GM12865 (cell line): ENCODE data around the gene IL11RA.

Source experiments
- DNase-seq: peaks from one replicate; pipeline ENCODE4 v3.0.0; 2010; ENCODE audit warnings: low read depth
- H3K4me3 ChIP-seq: 2 replicates; pipeline ENCODE4 v1.5.1; 2011; ENCODE audit warnings: mild to moderate bottlenecking, low read depth, low read length, control low read depth
- CTCF ChIP-seq: IDR thresholded peaks from 2 replicates; pipeline ENCODE4 v1.5.1; 2011; ENCODE audit warnings: low read length, control low read depth, low read depth, inconsistent platforms; ENCODE audit not compliant: insufficient read depth; ENCODE audit errors: missing control alignments

IL11RA gene

GRCh38 chr9:34693560-34693959, 41.6 kb downstream of the IL11RA start:
- no peak for TF ChIP-seq CTCF
- no peak overlapping the region for H3K4me3 ChIP-seq
- no peak for DNase-seq

DNA sequence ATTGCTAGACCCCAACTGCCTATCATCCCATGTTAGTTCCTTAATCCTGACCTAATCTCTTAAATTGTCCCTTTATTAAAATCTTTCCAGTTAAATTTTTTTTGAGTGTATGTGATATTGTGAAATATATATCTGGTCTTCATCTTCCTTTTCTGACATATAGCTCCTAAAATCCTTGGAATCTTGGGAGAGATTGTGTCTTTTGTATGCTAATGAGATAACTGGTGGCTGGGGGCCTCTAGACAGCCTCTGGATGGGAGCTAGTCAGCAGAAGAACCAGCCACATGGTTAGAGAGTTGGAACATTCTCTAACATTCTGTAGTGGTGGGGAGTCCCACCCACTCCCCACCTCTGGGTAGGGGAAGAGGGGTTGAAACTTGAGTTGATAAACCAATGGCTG, 42.8 kb downstream of the IL11RA start:
- no peak for TF ChIP-seq CTCF
- DNase-seq = no peak
- H3K4me3 ChIP-seq = no peak overlapping the region

DNA sequence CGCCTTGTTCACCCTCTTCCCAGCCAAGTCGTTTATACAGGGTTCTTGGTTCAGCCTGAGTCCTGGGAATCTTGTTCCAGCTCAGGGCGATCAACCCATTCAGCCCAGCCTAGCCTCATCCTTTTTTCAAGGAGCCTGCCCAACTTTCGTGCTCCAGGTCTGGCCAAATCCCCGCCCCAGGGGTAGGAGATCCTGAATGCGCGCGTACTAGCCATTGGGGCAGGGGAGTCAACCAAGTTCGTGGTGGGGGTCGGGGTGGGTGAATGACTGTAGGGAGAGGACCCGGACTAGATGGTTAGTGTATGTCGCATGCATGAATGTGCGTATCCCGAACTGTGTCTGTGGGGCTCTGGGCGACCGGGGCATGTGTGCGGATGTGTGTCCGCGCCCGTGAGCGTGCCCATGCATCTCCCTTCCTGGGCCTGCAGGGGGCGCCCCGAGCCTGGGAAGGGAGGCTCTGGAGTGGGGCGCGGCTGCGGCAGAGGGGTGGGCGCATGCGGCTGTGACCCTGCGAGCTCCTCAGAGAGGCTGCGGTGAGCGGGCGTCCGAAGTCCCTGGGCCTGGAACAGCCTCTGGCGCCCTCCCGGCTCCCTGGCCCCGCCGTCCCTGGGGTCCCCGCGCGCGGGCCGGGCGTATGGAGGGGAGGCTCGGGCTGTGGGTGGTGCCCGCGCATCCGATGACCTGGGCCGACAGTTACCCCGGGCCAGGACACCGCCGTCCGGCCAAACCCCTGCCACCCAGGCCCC, 49.2 kb downstream of the IL11RA start:
- TF ChIP-seq CTCF = peak; percentile 74
- peak overlapping the region; percentile 21; the same call in 1 of the 2 replicates for H3K4me3 ChIP-seq
- DNase-seq = peak; percentile 54

GRCh38 chr9:34701769-34702736, 50.1 kb downstream of the IL11RA start:
- peak overlapping the region; percentile 21; the same call in 1 of the 2 replicates for H3K4me3 ChIP-seq
- peak; percentile 98 for TF ChIP-seq CTCF
- peak; percentile 78 for DNase-seq

DNA sequence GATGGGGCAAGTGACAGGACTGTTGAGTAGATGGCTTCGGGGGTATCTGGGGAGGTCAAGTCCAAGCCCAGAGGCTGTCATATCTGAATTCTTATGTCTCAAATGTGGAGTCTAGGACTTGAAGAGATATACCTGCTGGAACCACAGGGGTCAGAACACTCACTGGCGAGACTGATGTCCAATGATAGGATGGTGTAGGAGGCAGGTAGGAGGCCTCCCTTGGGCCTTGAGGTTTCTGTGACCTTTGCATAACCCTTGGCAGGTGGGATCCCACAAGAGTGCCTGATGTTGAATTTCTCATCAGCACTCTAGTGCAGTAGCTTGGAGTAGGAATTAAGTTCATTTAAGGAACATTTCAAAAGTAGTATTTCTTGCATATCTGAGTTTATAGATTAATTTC, 55.1 kb downstream of the IL11RA start:
- no peak for DNase-seq
- TF ChIP-seq CTCF = no peak
- H3K4me3 ChIP-seq = no peak overlapping the region

DNA sequence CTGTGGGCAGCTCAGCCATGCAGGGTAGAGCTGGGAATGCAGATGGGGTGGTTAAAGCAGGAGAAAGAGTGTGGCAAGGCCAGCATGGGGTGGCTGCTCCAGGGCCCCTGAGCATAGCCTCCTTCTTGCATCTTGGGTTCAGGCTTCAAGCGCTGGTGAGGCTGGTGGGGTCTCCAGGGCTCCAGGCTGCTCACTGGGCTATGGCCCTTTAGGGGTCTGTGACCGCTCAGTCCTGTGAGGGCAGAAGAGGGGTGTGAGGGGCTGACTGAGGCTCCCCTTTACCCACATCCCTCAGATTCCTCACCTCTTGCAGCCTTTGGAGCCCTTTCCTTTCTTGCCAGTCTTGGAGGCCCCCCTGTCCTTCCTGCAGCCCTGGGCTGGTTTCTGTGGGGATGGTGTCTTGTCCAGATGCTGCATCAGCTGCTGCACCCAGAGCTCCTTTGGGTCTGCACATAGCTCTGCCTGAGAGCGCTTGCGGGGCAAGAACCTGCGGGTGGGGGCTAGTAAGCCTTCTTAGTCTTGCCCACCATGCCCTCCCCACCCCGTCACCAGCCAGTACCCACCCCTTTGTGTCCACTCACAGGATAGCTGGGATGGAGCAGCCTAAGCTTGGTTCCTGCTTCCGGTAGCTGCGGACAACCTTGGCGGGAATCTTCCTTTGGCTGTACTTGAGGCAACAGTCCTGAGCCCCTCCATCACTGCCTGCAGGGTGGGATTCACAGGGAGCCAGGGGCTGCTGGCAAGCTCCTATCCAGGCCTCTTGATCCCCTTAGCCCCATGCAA, 57.4 kb downstream of the IL11RA start:
- TF ChIP-seq CTCF = no peak
- no peak for DNase-seq
- no peak overlapping the region for H3K4me3 ChIP-seq
